Small intestine (tissue), 7 donors: ENCODE measurements around the gene TNKS2. TPM values are rescaled to one million over a fixed set of nuclear protein-coding genes. Genes with fewer than 3 reads are reported as not detected.
"Not testable (repeated sequence)": the region's sequence is repeated elsewhere in the genome, so short reads cannot be mapped to it uniquely, and the experiment has no call there.

Source experiments
- DNase-seq, 2 donors: peaks; one replicate each; pipeline versions ENCODE4 v3.0.0 to v3.0.0-alpha.2; 2013
- FAIRE-seq: peaks from 2 replicates; lab custom pipeline; 2012; peaks lifted over from hg19 to GRCh38; lab: Jason Lieb, UNC
- H3K27ac ChIP-seq, 3 donors: one replicate each; pipeline ENCODE4 v1.5.1; 2013; ENCODE audit warnings: low read length in 2 of 3, mild to moderate bottlenecking in 2 of 3, control low read depth in 1 of 3, inconsistent platforms in 1 of 3, low read depth in 1 of 3, moderate library complexity in 1 of 3
- H3K27me3 ChIP-seq, 3 donors: one replicate each; pipeline ENCODE4 v1.6.1; 2013; ENCODE audit warnings: low read length in 3 of 3, inconsistent platforms in 1 of 3; ENCODE audit not compliant: control insufficient read depth in 3 of 3, insufficient read depth in 3 of 3
- H3K36me3 ChIP-seq, 3 donors: one replicate each; pipeline ENCODE4 v1.6.1; 2013; ENCODE audit warnings: low read length in 3 of 3, inconsistent platforms in 1 of 3, low read depth in 1 of 3, mild to moderate bottlenecking in 1 of 3, moderate library complexity in 1 of 3; ENCODE audit not compliant: control insufficient read depth in 3 of 3, insufficient read depth in 2 of 3
- H3K4me1 ChIP-seq, 3 donors: one replicate each; pipeline ENCODE4 v1.6.1; 2013; ENCODE audit warnings: low read length in 2 of 3, inconsistent platforms in 1 of 3, low read depth in 1 of 3, mild to moderate bottlenecking in 1 of 3, moderate library complexity in 1 of 3; ENCODE audit not compliant: control insufficient read depth in 3 of 3, insufficient read depth in 2 of 3
- H3K4me3 ChIP-seq, 3 donors: one replicate each; pipeline ENCODE4 v1.5.1; 2013; ENCODE audit warnings: low read length in 3 of 3, control low read depth in 1 of 3, inconsistent platforms in 1 of 3, low read depth in 1 of 3, mild to moderate bottlenecking in 1 of 3, moderate library complexity in 1 of 3
- H3K9me3 ChIP-seq, 2 donors: one replicate each; pipeline ENCODE4 v1.6.1; 2013; ENCODE audit warnings: low read depth in 1 of 2, low read length in 1 of 2; ENCODE audit not compliant: control insufficient read depth in 2 of 2, insufficient read depth in 1 of 2
- WGBS, 3 donors: extraction: QIAGEN DNeasy Blood & Tissue Kit; methylation state at CpG; one replicate each; pipeline ENCODE4 v1.1.7; 2013; 5-methylcytosine and 5-hydroxymethylcytosine counted together
- polyA plus RNA-seq, 4 donors: library from polyadenylated mRNA; stranded (reverse) in 3 of 4; unstranded in 1 of 4; fragments of 200-250 nt in 3 of 4; fragments of 120-200 nt in 1 of 4; gene quantifications; one replicate each; pipeline versions ENCODE4 v1.2.1 to v1.2.3, GENCODE V29; 2013
- donor health status: healthy with polysubstance abuse.
- donor health status: control.
- donor health status: control.
- donor health status: Bipolar disorder and iron deficiency.
- donor health status: healthy.

TNKS2 gene
- polyA plus RNA-seq, 4 donors, result 9.2 to 30.0 (median 10.2) TPM

DNA sequence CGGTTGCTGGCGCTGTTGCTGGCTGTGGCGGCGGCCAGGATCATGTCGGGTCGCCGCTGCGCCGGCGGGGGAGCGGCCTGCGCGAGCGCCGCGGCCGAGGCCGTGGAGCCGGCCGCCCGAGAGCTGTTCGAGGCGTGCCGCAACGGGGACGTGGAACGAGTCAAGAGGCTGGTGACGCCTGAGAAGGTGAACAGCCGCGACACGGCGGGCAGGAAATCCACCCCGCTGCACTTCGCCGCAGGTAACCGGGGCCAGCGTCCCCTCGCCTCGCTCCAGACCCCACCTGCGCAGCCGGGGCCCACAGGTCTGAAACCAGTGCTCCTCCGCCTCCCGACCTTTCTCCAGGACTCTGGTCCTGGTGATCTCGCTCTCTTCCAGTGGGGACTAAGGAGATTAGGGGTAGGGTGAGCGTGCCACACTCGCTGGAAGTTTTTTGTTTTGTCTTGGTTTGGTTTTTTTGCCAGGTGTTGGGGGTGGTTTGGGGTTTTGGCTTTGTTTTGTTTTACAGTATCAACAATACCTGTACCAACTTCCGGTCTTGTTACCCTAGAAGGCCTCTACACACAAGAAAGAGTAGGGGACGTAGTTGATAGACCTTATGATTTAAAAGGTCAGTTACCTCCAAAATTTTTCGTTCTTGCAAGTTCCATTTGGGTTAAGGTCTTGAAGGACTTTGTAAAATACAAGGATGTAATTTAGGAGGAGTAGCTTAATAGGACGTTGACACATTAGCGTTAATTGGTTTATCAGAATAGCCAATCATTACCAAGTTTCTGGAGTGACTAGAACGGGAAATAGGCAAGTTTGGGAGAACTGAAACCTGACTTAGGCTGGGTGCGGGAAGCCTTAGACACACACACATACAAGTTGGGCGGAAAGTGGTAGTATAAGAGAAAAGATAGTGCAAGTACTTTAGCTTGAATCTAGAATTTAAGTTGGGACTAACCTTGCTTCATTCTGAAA lies 704 bp downstream of the TNKS2 start:
- Histone ChIP-seq H3K4me3 (peak overlapping the region; percentile 75 to 100 (median 98)), H3K27ac (peak overlapping the region; percentile 77 to 100 (median 95)), H3K36me3 (peaks cover 0 to 8% (median 0%) of the 10 kb centered on the region in 3 donors), H3K4me1 (peaks cover 2 to 16% (median 12%) of the 10 kb centered on the region in 3 donors), H3K9me3 (no peaks in the 10 kb centered on the region), H3K27me3 (no peaks in the 10 kb centered on the region)
- WGBS, 3 donors, result 0 to 1% (median 0%) methylated on average over 52 to 54 of the region's 54 CpGs
- FAIRE-seq, result no peak
- peak in 1 of 2 donors; percentile 50 for DNase-seq

DNA sequence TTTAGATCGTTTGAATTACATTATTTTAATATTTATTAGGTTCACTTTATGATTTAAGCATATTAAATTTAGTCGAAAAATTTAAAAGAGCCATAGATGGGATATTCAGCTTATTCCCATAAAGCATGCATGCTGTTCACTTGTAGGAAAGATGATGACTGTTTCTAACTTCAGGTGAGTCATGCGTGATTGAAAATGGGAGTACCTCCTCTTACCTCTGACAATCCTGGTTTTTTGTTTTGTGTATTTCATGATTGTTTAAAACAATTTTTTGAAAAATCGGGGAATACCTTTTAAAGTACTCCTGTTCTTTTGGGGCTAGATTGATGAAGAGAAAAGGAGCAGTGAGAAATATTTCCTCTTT lies 1.4 kb downstream of the TNKS2 start:
- H3K36me3 ChIP-seq, result peaks cover 0 to 8% (median 0%) of the 10 kb centered on the region in 3 donors

DNA sequence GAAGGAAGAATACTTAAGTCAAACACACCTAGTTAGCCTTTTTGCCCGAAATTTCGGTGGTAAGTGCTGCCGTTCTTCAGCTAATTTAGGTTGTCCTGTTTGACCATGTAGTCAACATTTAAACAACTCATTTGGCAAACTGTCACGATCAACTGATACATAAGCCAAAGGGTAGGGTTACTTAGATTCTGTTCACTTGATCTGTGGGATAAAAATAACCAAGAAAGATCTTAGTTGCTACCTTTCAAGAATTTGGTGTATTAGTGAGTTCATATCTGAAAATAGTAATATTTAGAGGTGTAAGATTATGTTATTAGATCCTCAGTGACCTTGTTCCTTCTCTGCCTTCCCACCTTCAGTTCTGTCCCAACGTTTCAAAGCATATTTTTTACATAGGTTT lies 2.0 kb downstream of the TNKS2 start:
- peaks cover 2 to 16% (median 12%) of the 10 kb centered on the region in 3 donors for H3K4me1 ChIP-seq
- FAIRE-seq (no peak), DNase-seq (no peak)
- whole genome bisulfite sequencing, 3 donors, result 10 to 36% (median 21%) methylated on average over 5 of the region's 5 CpGs
- H3K4me3 ChIP-seq, result peak overlapping the region in 2 of 3 donors; percentile 5 to 100
- H3K27ac ChIP-seq, result no peak overlapping the region
- no peaks in the 10 kb centered on the region for H3K27me3 ChIP-seq
- H3K36me3 ChIP-seq, result peaks cover 0 to 8% (median 0%) of the 10 kb centered on the region in 3 donors
- H3K9me3 ChIP-seq, result no peaks in the 10 kb centered on the region

More for the DNA sequence above, 1.4 kb downstream of the TNKS2 start:
- H3K4me1 ChIP-seq, result peaks cover 2 to 16% (median 12%) of the 10 kb centered on the region in 3 donors
- no peaks in the 10 kb centered on the region for H3K9me3 ChIP-seq
- no peaks in the 10 kb centered on the region for H3K27me3 ChIP-seq
- H3K4me3 ChIP-seq, result peak overlapping the region in 2 of 3 donors; percentile 75 to 100
- FAIRE-seq, result no peak
- H3K27ac ChIP-seq, result peak overlapping the region in 1 of 3 donors; percentile 77
- WGBS, 3 donors, result 4 to 17% (median 10%) methylated on average over 4 of the region's 4 CpGs
- peak; percentile 21 to 22 for DNase-seq

DNA sequence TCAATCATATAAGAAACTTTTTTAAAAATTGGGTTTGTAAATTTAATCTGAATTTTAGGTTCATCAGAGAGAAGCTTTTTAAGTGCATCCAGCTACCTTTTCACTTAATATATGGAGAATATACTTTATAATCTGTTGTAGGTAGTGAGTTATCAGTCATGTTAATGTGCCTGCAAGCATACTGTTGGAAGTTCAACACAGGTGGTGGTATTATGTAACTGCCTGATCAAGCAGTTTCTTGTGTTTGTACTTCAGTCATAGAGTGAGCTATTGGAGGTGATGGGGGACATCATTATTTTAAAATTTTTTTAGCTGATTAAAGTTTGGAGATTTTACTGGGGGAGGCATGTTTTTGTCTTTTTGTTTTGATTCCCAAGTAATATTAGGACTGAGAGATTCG lies 2.5 kb downstream of the TNKS2 start:
- 57 to 74% (median 72%) methylated on average over 1 of the region's 1 CpG for WGBS, 3 donors
- DNase-seq, result no peak
- no peak overlapping the region for H3K4me3 ChIP-seq

DNA sequence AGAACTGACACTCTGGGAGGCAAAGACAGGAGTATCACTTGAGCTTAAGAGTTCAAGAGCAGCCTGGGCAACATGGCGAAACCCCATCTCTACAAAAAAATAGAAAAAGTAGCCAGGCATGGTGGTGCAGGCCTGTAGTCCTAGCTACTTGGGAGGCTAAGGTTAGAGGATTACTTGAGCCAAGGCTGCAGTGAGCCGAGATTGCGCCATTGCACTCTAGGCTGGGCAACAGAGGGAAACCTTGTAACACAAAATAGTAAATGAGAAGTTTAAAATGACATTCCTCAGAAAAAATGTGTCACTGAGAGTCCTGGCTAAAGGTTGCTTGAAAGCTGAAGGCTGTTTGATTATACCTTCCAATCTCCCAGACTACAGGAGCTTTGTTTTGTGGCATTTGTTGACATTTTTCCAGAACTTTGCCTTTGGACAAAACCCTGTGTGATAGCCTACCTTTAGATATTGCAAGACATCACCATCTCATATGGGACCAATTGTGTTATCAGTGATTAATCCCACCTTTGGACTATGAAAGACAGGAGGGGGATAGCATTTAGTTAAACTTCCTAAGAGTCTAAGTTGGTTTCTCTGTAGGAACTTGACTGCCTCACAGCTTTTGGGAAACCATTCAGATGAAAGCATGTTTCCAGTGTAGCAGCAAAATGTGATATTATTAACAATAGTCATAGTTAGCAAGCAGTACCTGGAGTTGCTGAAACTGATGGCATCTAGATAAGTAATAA lies 5.3 kb downstream of the TNKS2 start:
- no peak overlapping the region for H3K4me3 ChIP-seq
- DNase-seq (no peak), FAIRE-seq (no peak)
- H3K9me3 ChIP-seq, result no peaks in the 10 kb centered on the region
- no peaks in the 10 kb centered on the region for H3K27me3 ChIP-seq
- H3K4me1 ChIP-seq, result peaks cover 2 to 8% (median 6%) of the 10 kb centered on the region in 3 donors
- 95 to 100% (median 95%) methylated on average over 3 of the region's 3 CpGs for WGBS, 3 donors
- peaks cover 0 to 13% (median 2%) of the 10 kb centered on the region in 3 donors for H3K36me3 ChIP-seq
- no peak overlapping the region for H3K27ac ChIP-seq

More for the DNA sequence above, 2.5 kb downstream of the TNKS2 start:
- Histone ChIP-seq H3K4me1 (peaks cover 2 to 16% (median 12%) of the 10 kb centered on the region in 3 donors), H3K27me3 (no peaks in the 10 kb centered on the region), H3K36me3 (peaks cover 0 to 8% (median 0%) of the 10 kb centered on the region in 3 donors), H3K9me3 (no peaks in the 10 kb centered on the region), H3K27ac (no peak overlapping the region)
- no peak for FAIRE-seq

DNA sequence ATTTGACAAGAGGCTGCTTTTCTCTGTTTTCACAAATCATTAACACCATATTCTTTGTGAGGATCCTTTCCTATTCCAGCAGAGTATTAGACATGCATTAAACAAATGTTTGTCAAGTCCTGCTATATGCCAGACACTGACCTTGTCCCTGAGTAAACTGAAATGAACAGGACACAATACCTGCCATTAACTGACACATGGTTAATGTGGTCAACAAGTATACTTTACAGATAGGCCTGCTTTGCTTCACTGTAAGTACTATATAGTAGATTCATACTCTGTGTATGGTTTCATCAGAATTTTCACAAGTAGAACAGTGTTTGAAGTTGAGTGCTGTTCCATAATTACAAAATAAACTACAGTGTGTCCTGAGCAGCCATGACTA lies 5.9 kb downstream of the TNKS2 start:
- H3K9me3 ChIP-seq, result no peaks in the 10 kb centered on the region
- H3K4me3 ChIP-seq, result no peak overlapping the region
- H3K36me3 ChIP-seq, result peaks cover 0 to 13% (median 2%) of the 10 kb centered on the region in 3 donors
- H3K27me3 ChIP-seq, result no peaks in the 10 kb centered on the region
- DNase-seq (no peak), FAIRE-seq (no peak)
- peaks cover 2 to 8% (median 6%) of the 10 kb centered on the region in 3 donors for H3K4me1 ChIP-seq
- no peak overlapping the region for H3K27ac ChIP-seq

DNA sequence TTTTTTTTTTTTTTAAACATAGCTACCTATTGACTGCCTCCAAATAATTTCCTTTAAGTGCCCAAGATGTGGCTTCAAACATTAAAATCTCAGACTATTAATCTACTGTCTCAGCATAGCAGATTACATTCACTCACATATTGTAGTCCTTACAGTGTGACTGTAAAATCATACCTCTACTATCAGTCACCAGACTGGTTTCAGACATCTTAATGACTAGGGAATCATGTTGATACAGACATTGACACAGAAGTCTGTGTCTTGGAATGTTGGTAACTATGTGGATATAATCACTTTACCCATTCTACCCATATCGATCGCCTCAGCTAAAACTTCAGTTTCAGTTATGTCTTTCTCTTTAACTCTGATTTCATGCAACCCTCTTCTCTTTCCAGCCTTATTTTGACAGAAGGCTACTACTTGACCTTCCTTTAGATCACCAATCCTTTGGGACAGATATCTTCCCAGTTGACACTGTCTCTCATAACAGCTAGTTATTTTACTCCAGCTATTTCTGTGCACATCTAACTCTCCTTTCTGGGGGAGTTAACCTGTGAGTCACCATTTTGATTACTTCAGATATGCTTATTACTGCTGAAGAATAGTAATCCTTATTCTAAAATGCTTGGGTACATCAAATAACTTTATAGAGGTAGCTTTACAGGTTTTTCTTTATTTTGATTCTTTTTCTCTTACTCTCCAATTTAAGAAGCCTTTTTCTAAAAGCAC lies 7.0 kb downstream of the TNKS2 start:
- Histone ChIP-seq H3K4me3 (no peak overlapping the region), H3K27me3 (no peaks in the 10 kb centered on the region), H3K27ac (no peak overlapping the region), H3K36me3 (peaks cover 0 to 13% (median 2%) of the 10 kb centered on the region in 3 donors), H3K4me1 (peaks cover 2 to 8% (median 6%) of the 10 kb centered on the region in 3 donors), H3K9me3 (no peaks in the 10 kb centered on the region)
- 92 to 100% (median 100%) methylated on average over 2 of the region's 2 CpGs for WGBS, 3 donors
- no peak for FAIRE-seq
- no peak for DNase-seq

DNA sequence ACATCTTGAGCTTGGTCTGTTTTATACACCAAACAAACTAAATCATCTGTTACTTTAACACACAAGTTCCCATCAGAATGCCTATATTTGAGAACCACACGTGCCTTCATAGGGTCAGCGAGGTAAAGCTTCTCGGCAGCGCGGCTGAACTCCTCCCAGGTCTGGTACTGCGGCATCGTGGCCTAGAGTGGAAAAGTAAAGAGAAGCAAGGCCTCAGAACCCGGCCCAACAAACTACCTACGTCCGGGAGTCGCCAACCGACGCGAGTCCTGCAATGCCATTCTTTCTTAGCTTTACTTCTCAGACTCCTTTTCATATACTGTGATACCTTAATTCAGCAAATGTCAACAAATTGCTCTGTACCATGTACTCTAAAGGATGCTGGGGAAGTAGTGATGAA lies 9.0 kb downstream of the TNKS2 start:
- not testable (repeated sequence) for H3K27ac ChIP-seq, H3K4me1 ChIP-seq, DNase-seq, H3K4me3 ChIP-seq, H3K9me3 ChIP-seq, H3K27me3 ChIP-seq, FAIRE-seq
- WGBS, 3 donors, result 94 to 97% (median 95%) methylated on average over 13 to 14 of the region's 14 CpGs
- peaks cover 0 to 13% (median 2%) of the 10 kb centered on the region in 3 donors for H3K36me3 ChIP-seq
